GM12878 (cell line): ENCODE data around the gene GPR108. TPM values are rescaled to one million over a fixed set of nuclear protein-coding genes. Genes with fewer than 3 reads are reported as not detected.

Source experiments
- ATAC-seq: fragments of 200-7000 bp; cut with Tn5 transposase; 3 replicates; pipeline ENCODE4 v1.9.1; 2020; ENCODE audit warnings: mild to moderate bottlenecking, moderate library complexity
- BruUV-seq: library from RNA; stranded (reverse); fragments of 400-500 nt; replicated peaks from 2 replicates; lab custom pipeline; 2021; lab: Mats Ljungman, UMichigan
- CTCF ChIA-PET: fragments of 300-600 bp; sonication (Branson Sonifier 250); formaldehyde crosslinking; extraction: SDS; loops from one replicate; lab custom pipeline; 2021; ENCODE audit warnings: inconsistent platforms; lab: Yijun Ruan, JAX
- POLR2A ChIA-PET: fragments of 350-600 bp; formaldehyde crosslinking; extraction: SDS; loops from one replicate; lab custom pipeline; 2021; ENCODE audit warnings: inconsistent platforms; lab: Charles Lee
- RAD21 ChIA-PET: fragments of 300-600 bp; sonication (Branson Sonifier 250); formaldehyde crosslinking; loops from one replicate; lab custom pipeline; 2023; ENCODE audit warnings: antibody characterized with exemption; ENCODE audit not compliant: unreplicated experiment; lab: Charles Lee
- SMC1A ChIA-PET: fragments of 300-600 bp; sonication (Branson Sonifier 250); formaldehyde crosslinking; loops from one replicate; lab custom pipeline; 2023; ENCODE audit not compliant: unreplicated experiment, uncharacterized antibody; lab: Charles Lee
- DNase-seq: peaks from one replicate; pipeline ENCODE4 v3.0.0-alpha.2; 2011; ENCODE audit warnings: low read depth, low spot score
- FAIRE-seq: peaks from 3 replicates; lab custom pipeline; 2011; peaks lifted over from hg19 to GRCh38; lab: Jason Lieb, UNC
- H2AFZ ChIP-seq: 2 replicates; pipeline ENCODE4 v1.6.0; 2011; ENCODE audit warnings: low read depth, low read length, control low read depth; ENCODE audit not compliant: control insufficient read depth
- H3K27ac ChIP-seq: 2 replicates; pipeline ENCODE4 v1.5.1; 2011; ENCODE audit warnings: control low read depth; ENCODE audit not compliant: control insufficient read depth, insufficient read depth
- H3K27me3 ChIP-seq, 2 experiments: replicated peaks in 1 of 2; 2 replicates each; pipeline versions ENCODE4 v1.6.0 to v1.6.1; 2011; ENCODE audit warnings: low read length in 1 of 2; ENCODE audit not compliant: control insufficient read depth in 2 of 2, insufficient read depth in 2 of 2
- H3K36me3 ChIP-seq, 2 experiments: 2 replicates each; pipeline ENCODE4 v1.5.1; 2011; ENCODE audit warnings: low read length in 1 of 2; ENCODE audit not compliant: control insufficient read depth in 2 of 2, insufficient read depth in 2 of 2
- H3K4me1 ChIP-seq: 2 replicates; pipeline ENCODE4 v1.6.1; 2011; ENCODE audit warnings: mild to moderate bottlenecking, low read length, moderate library complexity, mixed read lengths; ENCODE audit not compliant: control insufficient read depth, insufficient read depth
- H3K4me2 ChIP-seq: 2 replicates; pipeline ENCODE4 v1.6.0; 2011; ENCODE audit warnings: control low read depth; ENCODE audit not compliant: control insufficient read depth, insufficient read depth
- H3K4me3 ChIP-seq: fragments of 200-600 bp; sonication (generic); 2 replicates; pipeline ENCODE4 v1.5.1; 2016
- H3K79me2 ChIP-seq: 2 replicates; pipeline ENCODE4 v1.6.0; 2011; ENCODE audit warnings: low read length; ENCODE audit not compliant: control insufficient read depth, insufficient read depth
- H3K9ac ChIP-seq: 2 replicates; pipeline ENCODE4 v1.8.0; 2011; ENCODE audit warnings: low read length, control low read depth, mixed read lengths; ENCODE audit not compliant: control insufficient read depth, insufficient read depth
- H3K9me3 ChIP-seq: replicated peaks from 3 replicates; pipeline ENCODE4 v1.5.1; 2011; ENCODE audit warnings: mild to moderate bottlenecking, low read length; ENCODE audit not compliant: control insufficient read depth, insufficient read depth
- H4K20me1 ChIP-seq: 2 replicates; pipeline ENCODE4 v1.6.0; 2011; ENCODE audit not compliant: control insufficient read depth, insufficient read depth
- ASH2L ChIP-seq: fragments of 300-600, 200-600 bp; sonication (generic); IDR thresholded peaks from 2 replicates; pipeline ENCODE4 v1.6.1; 2017; ENCODE audit warnings: low read depth, mild to moderate bottlenecking, borderline replicate concordance
- BCLAF1 ChIP-seq: fragments of 450-650 bp; IDR thresholded peaks from 2 replicates; pipeline ENCODE4 v1.6.1; 2017; ENCODE audit warnings: antibody characterized with exemption, mild to moderate bottlenecking, moderate library complexity
- CEBPB ChIP-seq, 2 experiments: fragments of 150-350 bp in 1 of 2; IDR thresholded peaks; 2 replicates each; pipeline ENCODE4 v1.6.1; 2012 to 2014; ENCODE audit warnings: low read depth in 2 of 2, low read length in 2 of 2, borderline replicate concordance in 1 of 2, inconsistent platforms in 1 of 2
- ETV6 ChIP-seq, 2 experiments: fragments of 450-650 bp in 1 of 2; IDR thresholded peaks in 1 of 2; conservative IDR thresholded peaks in 1 of 2; 2 replicates each; pipeline ENCODE4 v1.6.1; 2014; ENCODE audit warnings: antibody characterized with exemption in 1 of 2, borderline replicate concordance in 1 of 2, low read depth in 1 of 2, mild to moderate bottlenecking in 1 of 2, moderate library complexity in 1 of 2
- HDAC6 ChIP-seq: fragments of 200-600 bp; sonication (generic); IDR thresholded peaks from one replicate; pipeline ENCODE4 v1.8.0; 2017; ENCODE audit warnings: antibody characterized with exemption; ENCODE audit not compliant: unreplicated experiment
- NFYA ChIP-seq: IDR thresholded peaks from 2 replicates; pipeline ENCODE4 v1.6.1; 2011; ENCODE audit warnings: low read depth, mild to moderate bottlenecking, low read length, improper control_type of control experiment, borderline replicate concordance
- NFYB ChIP-seq: IDR thresholded peaks from 2 replicates; pipeline ENCODE4 v1.6.1; 2011; ENCODE audit warnings: low read depth, mild to moderate bottlenecking, low read length, improper control_type of control experiment, moderate library complexity; ENCODE audit not compliant: insufficient read depth
- SMARCA5 ChIP-seq: fragments of 450-650 bp; IDR thresholded peaks from 2 replicates; pipeline ENCODE4 v1.6.1; 2017; ENCODE audit warnings: mild to moderate bottlenecking
- ZBTB4 ChIP-seq: fragments of 450-650 bp; formaldehyde crosslinking; IDR thresholded peaks from 2 replicates; pipeline ENCODE4 v1.4.0; 2022; ENCODE audit warnings: mild to moderate bottlenecking, moderate library complexity
- WGBS: methylation state at CpG from one replicate; pipeline ENCODE4 v1.1.6; 2016; ENCODE audit warnings: low lambda C conversion rate; ENCODE audit not compliant: insufficient replicate concordance, insufficient coverage; ENCODE audit errors: missing lambda C conversion rate; 5-methylcytosine and 5-hydroxymethylcytosine counted together
- in situ Hi-C: fragments of 300-500 bp; cut with MboI; formaldehyde crosslinking; loops from 9 replicates; pipeline ENCODE4 v1.14.3; 2018; ENCODE audit warnings: mixed read lengths
- intact Hi-C: fragments of 100-400 bp; cut with micrococcal nuclease; formaldehyde crosslinking; loops from one replicate; pipeline ENCODE4 v1.14.2; 2022; ENCODE audit not compliant: unreplicated experiment
- polyA plus RNA-seq, 11 experiments: library from polyadenylated mRNA; depleted of rRNA in 4 of 11; unstranded in 6 of 11; stranded (reverse) in 5 of 11; fragments of >200 nt; fragmentation: Nextera tagmentation in 4 of 11; fragmentation: Illumina TruSeq in 1 of 11; extraction: Ambion mirVana in 4 of 11; extraction: Trizol in 1 of 11; gene quantifications; 1 replicate in 1 of 11; 2 replicates in 10 of 11; pipeline versions ENCODE4 v1.2.1 to v1.2.3, GENCODE V29; 2011 to 2016; ENCODE audit warnings: inconsistent platforms in 2 of 11, missing spikeins in 2 of 11, low read depth in 1 of 11
- total RNA-seq, 4 experiments: library from RNA; depleted of rRNA in 3 of 4; stranded (reverse); fragments of >200 nt in 3 of 4; fragmentation: Illumina TruSeq in 1 of 4; extraction: Trizol in 1 of 4; gene quantifications; 2 replicates each; pipeline versions ENCODE4 v1.2.1 to v1.2.3, GENCODE V29; 2013 to 2021

Gene GPR108
- total and polyA plus RNA-seq, 10 of the 15 experiments (the other 5 are each of a cell fraction or from before 2014, with no cell fraction given) = 4.4 to 87.2 (median 57.1) TPM

- no peak for TF ChIP-seq ETV6 (conservative IDR thresholded peaks at IDR 0.05 in 1 of 2, IDR thresholded peaks at IDR 0.05 in 1 of 2; ENCODE audit: borderline replicate concordance in 1 of 2, low read depth in 1 of 2)
- TF ChIP-seq NFYB = no peak
- TF ChIP-seq HDAC6 = no peak
Measured at GRCh38 chr19:6744381-6745301, 7.3 kb upstream of the GPR108 start (continued).

GRCh38 chr19:6743714-6744380 is 6.5 kb upstream of the GPR108 start:
- H3K9me3 ChIP-seq = no peaks in the 10 kb centered on the region
- no peak overlapping the region for H2AFZ ChIP-seq
- intact Hi-C loops = no loop called here
- SMC1A ChIA-PET = interaction anchor here (1.0 kb wide), 1 partner anchor 233 kb away, joined by 3 read pairs; no protein-coding TSS in a partner anchor
- RAD21 ChIA-PET = interaction anchor here (1.6 kb wide), 1 partner anchor 29 kb away, joined by 4 read pairs; the partner anchor contains the start of gene VAV1
- H3K4me1 ChIP-seq = peaks cover 9% of the 10 kb centered on the region
- in situ Hi-C loops = no loop called here
- CTCF ChIA-PET = interaction anchor here (0.6 to 1.3 kb wide), 3 partner anchors 11 to 421 kb away, joined by 3 to 4 read pairs (median 3); no protein-coding TSS in a partner anchor
- H3K79me2 ChIP-seq = peaks cover 22% of the 10 kb centered on the region
- BruUV-seq = no TSS peak
- no peak overlapping the region for H3K27ac ChIP-seq
- ATAC-seq = no peak
- H3K4me2 ChIP-seq = no peak overlapping the region
- 90% methylated on average over 15 of the region's 15 CpGs for WGBS
- peaks cover 9 to 14% of the 10 kb centered on the region in 2 experiments; a peak in 3 of 4 replicates for H3K36me3 ChIP-seq
- H4K20me1 ChIP-seq = no peaks in the 10 kb centered on the region
- no peak overlapping the region for H3K4me3 ChIP-seq
- no peak for FAIRE-seq
- no peak overlapping the region for H3K9ac ChIP-seq
- DNase-seq = no peak
- POLR2A ChIA-PET = interaction anchor here (0.6 to 0.9 kb wide), 2 partner anchors 56 to 301 kb away, joined by 4 to 5 read pairs; no protein-coding TSS in a partner anchor
- no peaks in the 10 kb centered on the region for H3K27me3 ChIP-seq
- TF ChIP-seq BCLAF1 (no peak), NFYA (no peak), CEBPB (IDR thresholded peaks at IDR 0.05; ENCODE audit: borderline replicate concordance in 1 of 2, low read depth in 2 of 2, low read length in 2 of 2) (no peak), ASH2L (no peak), SMARCA5 (no peak), ZBTB4 (no peak)
